ENCODE results near the gene PAK5.

- no peak for TF ChIP-seq POLR2A (IDR thresholded peaks at IDR 0.05)
- TF ChIP-seq, protein P1, sequence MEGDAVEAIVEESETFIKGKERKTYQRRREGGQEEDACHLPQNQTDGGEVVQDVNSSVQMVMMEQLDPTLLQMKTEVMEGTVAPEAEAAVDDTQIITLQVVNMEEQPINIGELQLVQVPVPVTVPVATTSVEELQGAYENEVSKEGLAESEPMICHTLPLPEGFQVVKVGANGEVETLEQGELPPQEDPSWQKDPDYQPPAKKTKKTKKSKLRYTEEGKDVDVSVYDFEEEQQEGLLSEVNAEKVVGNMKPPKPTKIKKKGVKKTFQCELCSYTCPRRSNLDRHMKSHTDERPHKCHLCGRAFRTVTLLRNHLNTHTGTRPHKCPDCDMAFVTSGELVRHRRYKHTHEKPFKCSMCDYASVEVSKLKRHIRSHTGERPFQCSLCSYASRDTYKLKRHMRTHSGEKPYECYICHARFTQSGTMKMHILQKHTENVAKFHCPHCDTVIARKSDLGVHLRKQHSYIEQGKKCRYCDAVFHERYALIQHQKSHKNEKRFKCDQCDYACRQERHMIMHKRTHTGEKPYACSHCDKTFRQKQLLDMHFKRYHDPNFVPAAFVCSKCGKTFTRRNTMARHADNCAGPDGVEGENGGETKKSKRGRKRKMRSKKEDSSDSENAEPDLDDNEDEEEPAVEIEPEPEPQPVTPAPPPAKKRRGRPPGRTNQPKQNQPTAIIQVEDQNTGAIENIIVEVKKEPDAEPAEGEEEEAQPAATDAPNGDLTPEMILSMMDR (IDR thresholded peaks at IDR 0.05 in 8 of 11, conservative IDR thresholded peaks at IDR 0.05 in 3 of 11), result no peak
- no peak for TF ChIP-seq POLR2AphosphoS5 (IDR thresholded peaks at IDR 0.05)
Measured at GRCh38 chr20:9510911-9511310, 328.0 kb downstream of the PAK5 start.

All from spleen (tissue), 7 donors.